ENCODE results near the gene CDKN2AIP.

Gene CDKN2AIP

DNA sequence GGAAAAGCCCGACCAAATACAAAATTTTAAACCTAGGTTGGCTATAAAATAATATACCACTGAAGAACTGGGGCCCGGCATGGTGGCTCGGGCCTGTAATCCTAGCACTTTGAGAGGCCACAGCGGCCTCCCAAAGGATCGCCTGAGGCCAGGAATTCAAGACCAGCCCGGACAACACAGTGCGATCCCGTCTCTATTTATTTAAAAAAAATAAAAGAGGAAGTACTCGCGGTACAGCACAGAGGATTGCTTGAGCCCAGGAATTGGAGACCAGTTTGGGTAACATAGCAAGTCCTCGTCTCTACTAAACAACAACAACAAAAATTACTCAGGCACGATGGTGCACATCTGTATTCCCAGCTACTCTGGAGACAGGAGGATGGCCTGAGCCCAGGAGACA is 44.8 kb upstream of the CDKN2AIP start:
- TF ChIP-seq, protein P1, sequence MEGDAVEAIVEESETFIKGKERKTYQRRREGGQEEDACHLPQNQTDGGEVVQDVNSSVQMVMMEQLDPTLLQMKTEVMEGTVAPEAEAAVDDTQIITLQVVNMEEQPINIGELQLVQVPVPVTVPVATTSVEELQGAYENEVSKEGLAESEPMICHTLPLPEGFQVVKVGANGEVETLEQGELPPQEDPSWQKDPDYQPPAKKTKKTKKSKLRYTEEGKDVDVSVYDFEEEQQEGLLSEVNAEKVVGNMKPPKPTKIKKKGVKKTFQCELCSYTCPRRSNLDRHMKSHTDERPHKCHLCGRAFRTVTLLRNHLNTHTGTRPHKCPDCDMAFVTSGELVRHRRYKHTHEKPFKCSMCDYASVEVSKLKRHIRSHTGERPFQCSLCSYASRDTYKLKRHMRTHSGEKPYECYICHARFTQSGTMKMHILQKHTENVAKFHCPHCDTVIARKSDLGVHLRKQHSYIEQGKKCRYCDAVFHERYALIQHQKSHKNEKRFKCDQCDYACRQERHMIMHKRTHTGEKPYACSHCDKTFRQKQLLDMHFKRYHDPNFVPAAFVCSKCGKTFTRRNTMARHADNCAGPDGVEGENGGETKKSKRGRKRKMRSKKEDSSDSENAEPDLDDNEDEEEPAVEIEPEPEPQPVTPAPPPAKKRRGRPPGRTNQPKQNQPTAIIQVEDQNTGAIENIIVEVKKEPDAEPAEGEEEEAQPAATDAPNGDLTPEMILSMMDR (IDR thresholded peaks at IDR 0.05; ENCODE audit: borderline replicate concordance, insufficient read depth, low read depth, low read length) = no peak
- H3K4me3 ChIP-seq (ENCODE audit: low read depth, low read length) = no peak overlapping the region

- TF ChIP-seq, protein P1 (IDR thresholded peaks at IDR 0.05; ENCODE audit: borderline replicate concordance, insufficient read depth, low read depth, low read length) = no peak
These were observed 44.4 kb upstream of the CDKN2AIP start for GRCh38 chr4:183400035-183400434.

GRCh38 chr4:183401473-183401872 is 43.0 kb upstream of the CDKN2AIP start:
- TF ChIP-seq, protein P1 (IDR thresholded peaks at IDR 0.05; ENCODE audit: borderline replicate concordance, insufficient read depth, low read depth, low read length) = no peak
- no peak overlapping the region for H3K4me3 ChIP-seq (ENCODE audit: low read depth, low read length)

More at GRCh38 chr4:183400035-183400434, 44.4 kb upstream of the CDKN2AIP start:
- no peak overlapping the region for H3K4me3 ChIP-seq (ENCODE audit: low read depth, low read length)

DNA sequence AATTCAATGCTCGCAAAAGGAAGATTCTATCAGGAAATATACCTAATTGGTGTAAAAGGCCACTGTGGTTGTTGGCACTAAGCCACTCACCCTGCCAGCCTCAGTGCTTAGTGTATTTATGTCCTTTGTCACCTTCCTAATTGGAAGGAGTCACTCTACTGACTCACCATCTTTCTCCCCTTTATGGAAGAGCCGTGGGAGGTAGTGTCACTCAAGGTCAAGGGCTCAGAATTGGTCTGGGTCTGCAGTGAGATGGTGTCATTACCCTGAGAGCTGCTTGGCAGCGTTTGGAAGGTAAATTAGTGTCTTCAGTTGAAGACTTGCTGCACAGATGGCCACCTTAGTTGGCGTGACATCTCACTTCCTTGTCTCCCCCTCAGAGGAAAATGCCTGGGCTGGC is 41.7 kb upstream of the CDKN2AIP start:
- TF ChIP-seq, protein P1 (IDR thresholded peaks at IDR 0.05; ENCODE audit: borderline replicate concordance, insufficient read depth, low read depth, low read length) = no peak
- H3K4me3 ChIP-seq (ENCODE audit: low read depth, low read length) = no peak overlapping the region

DNA sequence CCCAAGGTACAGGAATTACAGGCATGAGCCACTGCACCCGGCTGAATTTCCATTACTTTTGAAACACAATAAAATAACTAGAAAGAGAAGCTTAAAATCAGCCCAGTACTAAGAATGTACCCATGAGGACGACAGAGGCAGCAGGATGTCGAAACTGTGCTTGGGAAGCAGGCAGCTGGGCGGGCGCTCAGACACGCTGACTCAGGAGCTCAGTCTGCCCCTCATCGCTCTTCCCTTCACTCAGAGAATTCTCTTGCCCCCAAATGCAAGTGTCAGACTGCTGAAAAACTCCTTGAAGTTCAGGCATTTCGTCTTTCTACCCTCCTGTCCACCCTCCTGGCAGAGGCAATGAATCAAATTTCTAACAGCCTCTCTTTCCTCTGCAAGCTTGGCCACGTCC is 41.0 kb upstream of the CDKN2AIP start:
- TF ChIP-seq, protein P1 (IDR thresholded peaks at IDR 0.05; ENCODE audit: borderline replicate concordance, insufficient read depth, low read depth, low read length) = no peak

GRCh38 chr4:183403961-183404360 is 40.5 kb upstream of the CDKN2AIP start:
- TF ChIP-seq, protein P1 (IDR thresholded peaks at IDR 0.05; ENCODE audit: borderline replicate concordance, insufficient read depth, low read depth, low read length) = no peak
- H3K4me3 ChIP-seq (ENCODE audit: low read depth, low read length) = no peak overlapping the region

More for the DNA sequence above, 41.0 kb upstream of the CDKN2AIP start:
- H3K4me3 ChIP-seq (ENCODE audit: low read depth, low read length) = no peak overlapping the region

DNA sequence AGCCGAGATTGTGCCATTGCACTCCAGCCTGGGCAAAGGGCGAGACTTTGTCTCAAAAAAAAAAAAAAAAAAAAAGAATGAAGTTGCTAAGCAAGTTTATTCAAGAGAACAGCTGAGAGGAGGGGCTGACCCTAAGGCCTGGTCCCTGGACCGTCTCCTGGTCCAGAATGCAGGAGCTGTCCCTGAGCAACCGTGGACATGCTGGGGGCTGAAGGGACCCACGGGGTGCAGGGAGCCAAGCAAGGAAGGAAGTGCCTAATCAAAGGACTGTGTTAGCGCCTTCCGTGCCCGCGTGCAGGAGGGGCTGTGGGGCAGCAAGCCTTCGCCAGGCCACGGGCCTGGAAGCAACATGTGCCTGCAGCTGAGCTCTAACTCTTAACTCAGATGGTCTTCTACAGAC is 39.1 kb upstream of the CDKN2AIP start:
- H3K4me3 ChIP-seq (ENCODE audit: low read depth, low read length) = no peak overlapping the region
- TF ChIP-seq, protein P1 (IDR thresholded peaks at IDR 0.05; ENCODE audit: borderline replicate concordance, insufficient read depth, low read depth, low read length) = no peak

All from GM12875 (cell line).